ENCODE data around the gene SEMA5A. TPM values are rescaled to one million over a fixed set of nuclear protein-coding genes. Genes with fewer than 3 reads are reported as not detected.

SEMA5A gene
- total and polyA plus RNA-seq, 2 donors (not counting 1 experiment from before 2014, with no cell fraction given), result not detected

- H3K27me3 ChIP-seq (replicated peaks in 1 of 4; ENCODE audit: control extremely low read depth in 1 of 4, control insufficient read depth in 3 of 4, insufficient read depth in 4 of 4, low read length in 3 of 4), result no peaks in the 10 kb centered on the region
- H3K9me3 Mint-ChIP-seq (ENCODE audit: insufficient read depth), result no peaks in the 10 kb centered on the region
- TF ChIP-seq CTCF (IDR thresholded peaks at IDR 0.05) (no peak), EZH2 (IDR thresholded peaks at IDR 0.05; ENCODE audit: borderline replicate concordance, insufficient read depth, low read depth, low read length, poor library complexity, severe bottlenecking) (no peak)
- H3K4me2 ChIP-seq (replicated peaks; ENCODE audit: low read depth, low read length, poor library complexity, severe bottlenecking), result no peak overlapping the region
- ATAC-seq (ENCODE audit: low read depth) (no peak), DNase-seq (no peak)
- ChIA-PET POLR2A (no interaction called here), CTCF (no interaction called here)
- H2AFZ ChIP-seq (ENCODE audit: insufficient read depth, low read depth, low read length, poor library complexity, severe bottlenecking), result no peak overlapping the region
- H3K27me3 Mint-ChIP-seq, result no peaks in the 10 kb centered on the region
- no peaks in the 10 kb centered on the region for H3K9me3 ChIP-seq (ENCODE audit: control extremely low read depth in 1 of 3, control insufficient read depth in 2 of 3, insufficient read depth in 1 of 3, low read length in 2 of 3)
- no peaks in the 10 kb centered on the region for H3K4me1 ChIP-seq (ENCODE audit: control insufficient read depth in 2 of 2, insufficient read depth in 2 of 2, low read length in 2 of 2)
- intact Hi-C loops (cut with micrococcal nuclease), result no loop called here
- no peak overlapping the region for H3K27ac ChIP-seq (ENCODE audit: low read length in 2 of 2)
- no peaks in the 10 kb centered on the region for H3K79me2 ChIP-seq (ENCODE audit: control insufficient read depth, insufficient read depth, low read length)
- no peaks in the 10 kb centered on the region for H4K20me1 ChIP-seq (ENCODE audit: control insufficient read depth, insufficient read depth, low read length, poor library complexity, severe bottlenecking)
- H3K27ac Mint-ChIP-seq, result no peak overlapping the region
- H3K4me3 ChIP-seq (ENCODE audit: control extremely low read depth in 1 of 5, extremely low read depth in 1 of 5, insufficient read depth in 1 of 5, low read depth in 2 of 5, low read length in 4 of 5), result no peak overlapping the region
- no peaks in the 10 kb centered on the region for H3K4me1 Mint-ChIP-seq
- no peak overlapping the region for H3K9ac ChIP-seq (ENCODE audit: low read length)
- H3K36me3 ChIP-seq (replicated peaks in 1 of 2; ENCODE audit: control extremely low read depth in 1 of 2, control insufficient read depth in 1 of 2, extremely low read depth in 1 of 2, insufficient read depth in 2 of 2, low read length in 1 of 2), result no peaks in the 10 kb centered on the region
- H3K4me3 Mint-ChIP-seq, result no peak overlapping the region
- 75% methylated on average over 2 of the region's 2 CpGs for WGBS (ENCODE audit: insufficient coverage)
Observed at GRCh38 chr5:9099689-9100088, 446.2 kb downstream of the SEMA5A start.

GRCh38 chr5:9098990-9099389 lies 446.9 kb downstream of the SEMA5A start:
- no CpG with 5 or more reads among the region's 1 CpG for WGBS (ENCODE audit: insufficient coverage)
- no peak for DNase-seq
- H3K79me2 ChIP-seq (ENCODE audit: control insufficient read depth, insufficient read depth, low read length), result no peaks in the 10 kb centered on the region

More at GRCh38 chr5:9098990-9099389, 446.9 kb downstream of the SEMA5A start:
- H3K36me3 ChIP-seq (replicated peaks in 1 of 2; ENCODE audit: control extremely low read depth in 1 of 2, control insufficient read depth in 1 of 2, extremely low read depth in 1 of 2, insufficient read depth in 2 of 2, low read length in 1 of 2), result no peaks in the 10 kb centered on the region
- CTCF ChIA-PET, result no interaction called here
- Mint-ChIP-seq H3K27me3 (no peaks in the 10 kb centered on the region), H3K4me3 (no peak overlapping the region), H3K4me1 (no peaks in the 10 kb centered on the region), H3K27ac (no peak overlapping the region), H3K9me3 (ENCODE audit: insufficient read depth) (no peaks in the 10 kb centered on the region)
- H2AFZ ChIP-seq (ENCODE audit: insufficient read depth, low read depth, low read length, poor library complexity, severe bottlenecking), result no peak overlapping the region
- no peak overlapping the region for H3K27ac ChIP-seq (ENCODE audit: low read length in 2 of 2)
- POLR2A ChIA-PET, result no interaction called here
- no peak overlapping the region for H3K4me2 ChIP-seq (replicated peaks; ENCODE audit: low read depth, low read length, poor library complexity, severe bottlenecking)
- no peaks in the 10 kb centered on the region for H3K9me3 ChIP-seq (ENCODE audit: control extremely low read depth in 1 of 3, control insufficient read depth in 2 of 3, insufficient read depth in 1 of 3, low read length in 2 of 3)
- intact Hi-C loops (cut with micrococcal nuclease), result no loop called here
- H3K4me3 ChIP-seq (ENCODE audit: control extremely low read depth in 1 of 5, extremely low read depth in 1 of 5, insufficient read depth in 1 of 5, low read depth in 2 of 5, low read length in 4 of 5), result no peak overlapping the region
- TF ChIP-seq EZH2 (IDR thresholded peaks at IDR 0.05; ENCODE audit: borderline replicate concordance, insufficient read depth, low read depth, low read length, poor library complexity, severe bottlenecking) (no peak), CTCF (IDR thresholded peaks at IDR 0.05) (no peak)
- no peak for ATAC-seq (ENCODE audit: low read depth)
- no peak overlapping the region for H3K9ac ChIP-seq (ENCODE audit: low read length)
- H4K20me1 ChIP-seq (ENCODE audit: control insufficient read depth, insufficient read depth, low read length, poor library complexity, severe bottlenecking), result no peaks in the 10 kb centered on the region
- no peaks in the 10 kb centered on the region for H3K4me1 ChIP-seq (ENCODE audit: control insufficient read depth in 2 of 2, insufficient read depth in 2 of 2, low read length in 2 of 2)
- H3K27me3 ChIP-seq (replicated peaks in 1 of 4; ENCODE audit: control extremely low read depth in 1 of 4, control insufficient read depth in 3 of 4, insufficient read depth in 4 of 4, low read length in 3 of 4), result no peaks in the 10 kb centered on the region

Measured in B cell (primary cell).